GM12864 (cell line): ENCODE results near the gene DYNLT4.
A peak's percentile ranks its signal among the peaks of the same experiment; 100 is the strongest.
"Not testable (repeated sequence)": the region's sequence is repeated elsewhere in the genome, so short reads cannot be mapped to it uniquely, and the experiment has no call there.

Experiments used
- DNase-seq: peaks from one replicate; pipeline ENCODE4 v3.0.0-alpha.2; 2011; ENCODE audit warnings: low read depth
- H3K4me3 ChIP-seq: 2 replicates; pipeline ENCODE4 v1.5.1; 2011; ENCODE audit warnings: mild to moderate bottlenecking, low read depth, low read length, control low read depth
- TF ChIP-seq, protein P1 (sequence below): IDR thresholded peaks from 2 replicates; pipeline ENCODE4 v1.5.1; 2011; ENCODE audit warnings: low read depth, mild to moderate bottlenecking, moderate library complexity, low read length, control low read depth, inconsistent platforms; ENCODE audit errors: missing control alignments

Gene DYNLT4

DNA sequence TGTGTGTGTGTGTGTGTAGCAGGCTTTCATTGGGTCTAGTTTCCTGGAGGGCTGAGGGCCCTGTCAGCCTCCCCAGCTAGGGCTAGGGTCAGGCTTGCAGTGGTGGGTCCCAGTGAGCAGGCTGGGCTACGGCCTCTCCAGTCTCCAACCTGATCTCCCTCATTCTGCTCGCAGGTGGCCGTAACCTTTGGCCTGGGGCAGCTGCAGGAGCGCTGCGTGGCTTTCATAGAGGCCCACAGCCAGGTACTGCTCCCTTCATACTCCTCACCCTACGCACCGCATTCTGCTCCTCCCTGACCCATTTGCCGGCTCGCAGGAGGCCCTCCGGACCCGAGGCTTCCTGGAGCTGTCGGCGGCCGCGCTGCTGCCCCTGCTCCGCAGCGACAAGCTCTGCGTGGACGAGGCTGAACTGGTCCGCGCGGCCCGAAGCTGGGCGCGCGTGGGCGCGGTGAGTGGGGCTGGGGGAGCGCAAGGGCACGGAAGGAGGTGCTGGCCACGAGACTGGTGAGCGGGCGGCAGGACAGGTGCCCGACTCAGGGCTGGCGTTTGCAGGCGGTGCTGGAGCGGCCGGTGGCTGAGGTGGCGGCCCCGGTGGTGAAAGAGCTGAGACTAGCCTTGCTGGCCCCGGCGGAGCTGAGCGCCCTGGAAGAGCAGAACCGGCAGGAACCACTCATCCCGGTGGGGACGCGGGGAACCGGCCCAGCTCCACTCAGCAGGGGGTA, 5.8 kb upstream of the DYNLT4 start:
- TF ChIP-seq, protein P1, sequence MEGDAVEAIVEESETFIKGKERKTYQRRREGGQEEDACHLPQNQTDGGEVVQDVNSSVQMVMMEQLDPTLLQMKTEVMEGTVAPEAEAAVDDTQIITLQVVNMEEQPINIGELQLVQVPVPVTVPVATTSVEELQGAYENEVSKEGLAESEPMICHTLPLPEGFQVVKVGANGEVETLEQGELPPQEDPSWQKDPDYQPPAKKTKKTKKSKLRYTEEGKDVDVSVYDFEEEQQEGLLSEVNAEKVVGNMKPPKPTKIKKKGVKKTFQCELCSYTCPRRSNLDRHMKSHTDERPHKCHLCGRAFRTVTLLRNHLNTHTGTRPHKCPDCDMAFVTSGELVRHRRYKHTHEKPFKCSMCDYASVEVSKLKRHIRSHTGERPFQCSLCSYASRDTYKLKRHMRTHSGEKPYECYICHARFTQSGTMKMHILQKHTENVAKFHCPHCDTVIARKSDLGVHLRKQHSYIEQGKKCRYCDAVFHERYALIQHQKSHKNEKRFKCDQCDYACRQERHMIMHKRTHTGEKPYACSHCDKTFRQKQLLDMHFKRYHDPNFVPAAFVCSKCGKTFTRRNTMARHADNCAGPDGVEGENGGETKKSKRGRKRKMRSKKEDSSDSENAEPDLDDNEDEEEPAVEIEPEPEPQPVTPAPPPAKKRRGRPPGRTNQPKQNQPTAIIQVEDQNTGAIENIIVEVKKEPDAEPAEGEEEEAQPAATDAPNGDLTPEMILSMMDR, result no peak
- H3K4me3 ChIP-seq, result peak overlapping the region; percentile 71; the same call in 1 of the 2 replicates
- no peak for DNase-seq

DNA sequence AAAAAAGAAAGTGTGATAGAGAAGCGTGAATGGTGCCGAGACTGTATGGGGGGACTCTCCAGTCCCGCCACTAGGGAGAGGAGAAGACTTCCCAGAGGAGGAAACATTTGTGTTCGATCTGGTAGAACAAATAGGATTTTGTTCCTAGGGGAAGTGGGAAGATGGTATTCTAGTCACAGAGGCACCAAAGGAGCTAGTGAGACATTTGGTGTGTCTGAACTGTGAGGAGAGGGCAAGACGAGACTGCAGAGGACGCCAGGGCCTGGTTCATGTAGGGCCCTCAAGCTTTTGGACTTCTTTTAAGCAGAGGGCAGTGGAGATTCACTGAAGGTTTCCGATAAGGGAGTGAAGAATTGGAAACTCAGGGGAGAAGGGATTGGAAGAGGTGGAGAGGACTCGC, 4.1 kb upstream of the DYNLT4 start:
- no peak for DNase-seq
- TF ChIP-seq, protein P1, result no peak
- H3K4me3 ChIP-seq, result no peak overlapping the region

DNA sequence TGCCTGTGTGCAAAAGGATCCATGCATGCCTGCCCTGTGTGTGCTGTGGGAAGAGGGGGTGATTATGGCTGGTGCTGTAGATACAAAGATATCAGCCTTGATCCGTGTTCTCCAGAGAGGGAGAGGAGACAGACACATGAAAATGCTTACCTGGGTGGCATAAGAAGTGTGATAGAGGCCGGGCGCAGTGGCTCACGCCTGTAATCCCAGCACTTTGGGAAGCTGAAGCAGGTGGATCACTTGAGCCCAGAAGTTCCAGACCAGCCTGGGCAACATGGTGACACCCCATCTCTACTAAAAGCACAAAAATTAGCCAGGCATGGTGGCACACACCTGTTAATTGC, 3.6 kb upstream of the DYNLT4 start:
- H3K4me3 ChIP-seq, DNase-seq: not testable (repeated sequence)

- DNase-seq, result no peak
These were observed 3.1 kb upstream of the DYNLT4 start for GRCh38 chr1:44810101-44810761.

GRCh38 chr1:44808938-44809917, 2.1 kb upstream of the DYNLT4 start:
- no peak overlapping the region; the same call in 1 of the 2 replicates for H3K4me3 ChIP-seq
- peak; percentile 92 for DNase-seq
- TF ChIP-seq, protein P1, result no peak

More at GRCh38 chr1:44810101-44810761, 3.1 kb upstream of the DYNLT4 start:
- TF ChIP-seq, protein P1, result no peak
- H3K4me3 ChIP-seq, result no peak overlapping the region

DNA sequence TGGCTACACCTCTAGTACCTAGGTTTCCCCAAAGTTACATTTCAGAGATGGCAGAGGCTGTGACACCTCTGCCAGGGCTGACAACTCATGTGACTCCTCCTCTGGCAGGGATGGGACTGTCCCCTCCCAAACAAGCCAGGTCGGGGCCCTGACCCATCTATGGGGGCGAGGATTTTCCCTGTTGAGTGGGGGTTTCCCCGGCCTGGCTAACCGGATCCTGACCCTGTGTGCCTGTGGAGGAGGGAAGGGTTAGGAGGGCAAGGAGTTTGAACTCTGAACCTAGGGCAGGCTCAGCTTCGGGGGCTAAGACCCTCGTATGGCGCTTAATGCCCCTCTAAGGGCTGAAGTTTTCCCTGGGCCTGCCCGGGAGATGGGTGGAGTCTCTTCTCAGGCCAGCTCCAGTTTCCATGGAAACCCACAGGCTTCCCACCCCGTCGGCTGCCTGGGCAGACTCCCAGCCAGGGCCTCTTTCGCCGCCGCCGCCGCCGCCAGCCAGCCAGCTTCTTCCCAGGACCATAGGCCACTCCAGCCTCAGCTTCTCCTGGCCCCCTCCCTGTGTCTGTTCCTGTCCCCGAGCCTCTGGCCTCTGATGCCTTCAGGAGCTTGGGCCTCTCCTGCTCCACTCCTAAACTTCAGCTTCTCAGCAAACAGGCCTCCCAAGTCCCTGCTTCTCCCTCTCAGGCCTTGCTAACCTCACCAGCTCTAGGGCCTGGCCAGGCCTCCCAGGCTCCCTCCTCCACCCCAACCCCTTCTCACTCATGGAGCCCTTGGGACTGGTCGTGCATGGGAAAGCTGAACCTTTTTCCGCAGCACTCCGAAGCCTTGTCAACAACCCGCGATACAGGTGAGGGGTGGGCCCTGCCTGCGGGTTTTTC, 1.1 kb upstream of the DYNLT4 start, which contains the start of gene BTBD19:
Gene BTBD19, plus strand, starts transcription at position 461 of the 875 bp plus-strand sequence. Its CDS starts 298 bp downstream, at position 759.
- no peak within 1 kb of the TSS; the same call in 1 of the 2 replicates for H3K4me3 ChIP-seq
- DNase-seq, result no peak
- TF ChIP-seq, protein P1, result no peak
